HG03565 (cell line): ENCODE data around the gene STN1.
"Not testable (repeated sequence)": the region's sequence is repeated elsewhere in the genome, so short reads cannot be mapped to it uniquely, and the experiment has no call there.

ENCODE experiments used
- ATAC-seq: cut with Tn5 transposase; IDR thresholded peaks from one replicate; pipeline ENCODE4 v1.9.1; 2021; ENCODE audit warnings: mild to moderate bottlenecking, moderate library complexity; ENCODE audit not compliant: unreplicated experiment

Gene STN1

GRCh38 chr10:103847909-103848468 is 70.0 kb downstream of the STN1 start:
- ATAC-seq, result no peak

DNA sequence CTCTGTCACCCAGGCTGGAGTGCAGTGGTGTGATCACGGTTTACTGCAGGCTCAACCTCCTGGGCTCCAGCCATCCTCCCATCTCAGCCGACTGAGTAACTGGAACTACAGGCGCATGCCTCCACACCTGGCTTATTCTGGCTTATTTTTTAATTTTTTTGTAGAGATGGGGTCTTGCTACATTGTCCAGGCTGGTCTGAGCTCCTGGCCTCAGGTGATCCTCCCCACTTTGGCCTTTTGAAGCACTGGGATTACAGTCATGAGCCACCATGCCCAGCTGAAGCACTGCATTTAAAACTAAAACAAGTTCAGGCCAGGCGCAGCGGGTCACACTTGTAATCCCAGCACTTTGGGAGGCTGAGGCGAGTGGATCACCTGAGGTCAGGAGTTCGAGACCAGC is 70.6 kb downstream of the STN1 start:
- no peak for ATAC-seq

GRCh38 chr10:103845972-103846371 is 72.0 kb downstream of the STN1 start:
- no peak for ATAC-seq

GRCh38 chr10:103845346-103845745 is 72.6 kb downstream of the STN1 start:
- not testable (repeated sequence) for ATAC-seq

DNA sequence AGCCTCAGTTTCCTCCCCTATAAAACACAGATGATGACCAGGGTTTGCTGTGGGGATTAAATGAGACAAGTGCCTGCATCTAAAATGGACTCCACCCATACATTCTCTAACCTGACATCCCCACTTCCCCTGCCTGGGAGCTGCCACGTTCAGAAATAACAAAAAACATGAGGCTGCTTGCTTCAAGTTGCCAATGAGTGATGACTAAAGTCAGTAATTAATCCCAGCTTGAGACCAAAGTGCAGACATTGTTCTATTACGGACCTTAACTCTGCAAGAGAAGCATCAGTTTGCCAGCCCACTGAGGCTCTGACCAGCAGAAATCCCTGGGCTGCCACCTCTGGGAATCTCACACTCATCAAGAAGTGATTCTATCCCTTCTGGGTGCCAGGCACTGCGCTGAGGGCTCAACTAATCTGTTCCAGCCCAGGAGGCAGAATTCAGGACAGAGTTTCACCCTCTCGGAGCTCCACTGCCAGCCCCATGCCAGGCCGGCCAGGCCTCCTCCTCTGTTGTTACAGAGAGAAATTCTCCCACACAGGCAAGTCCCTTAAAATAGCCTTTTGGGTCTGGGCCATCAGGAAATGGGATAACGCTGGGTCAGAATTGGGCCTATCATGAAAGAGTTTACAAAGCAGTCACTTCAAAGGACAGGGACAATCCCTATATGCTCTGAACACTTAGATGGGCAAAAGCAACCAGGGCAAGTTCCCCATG is 74.0 kb downstream of the STN1 start:
- ATAC-seq, result no peak

GRCh38 chr10:103843045-103843444 is 74.9 kb downstream of the STN1 start:
- ATAC-seq, result no peak

GRCh38 chr10:103842605-103843004 is 75.4 kb downstream of the STN1 start:
- no peak for ATAC-seq

- no peak for ATAC-seq
These were observed 76.5 kb downstream of the STN1 start for GRCh38 chr10:103841519-103841918.

DNA sequence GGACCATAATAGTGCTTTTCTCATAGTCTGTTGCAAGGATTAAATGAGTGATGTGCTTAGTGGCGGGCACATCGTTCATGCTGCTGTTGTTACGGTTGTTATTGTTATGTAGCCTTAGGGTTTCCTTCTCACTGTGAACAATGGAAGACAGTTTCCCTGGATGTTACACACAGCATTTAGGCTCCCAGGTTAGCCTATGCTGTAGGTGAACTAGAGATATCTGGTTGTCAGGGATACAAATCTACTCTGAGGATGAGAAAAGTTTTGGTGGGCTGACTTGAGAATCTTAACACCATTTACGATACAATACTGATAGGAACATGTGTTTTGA is 77.3 kb downstream of the STN1 start:
- ATAC-seq, result no peak

DNA sequence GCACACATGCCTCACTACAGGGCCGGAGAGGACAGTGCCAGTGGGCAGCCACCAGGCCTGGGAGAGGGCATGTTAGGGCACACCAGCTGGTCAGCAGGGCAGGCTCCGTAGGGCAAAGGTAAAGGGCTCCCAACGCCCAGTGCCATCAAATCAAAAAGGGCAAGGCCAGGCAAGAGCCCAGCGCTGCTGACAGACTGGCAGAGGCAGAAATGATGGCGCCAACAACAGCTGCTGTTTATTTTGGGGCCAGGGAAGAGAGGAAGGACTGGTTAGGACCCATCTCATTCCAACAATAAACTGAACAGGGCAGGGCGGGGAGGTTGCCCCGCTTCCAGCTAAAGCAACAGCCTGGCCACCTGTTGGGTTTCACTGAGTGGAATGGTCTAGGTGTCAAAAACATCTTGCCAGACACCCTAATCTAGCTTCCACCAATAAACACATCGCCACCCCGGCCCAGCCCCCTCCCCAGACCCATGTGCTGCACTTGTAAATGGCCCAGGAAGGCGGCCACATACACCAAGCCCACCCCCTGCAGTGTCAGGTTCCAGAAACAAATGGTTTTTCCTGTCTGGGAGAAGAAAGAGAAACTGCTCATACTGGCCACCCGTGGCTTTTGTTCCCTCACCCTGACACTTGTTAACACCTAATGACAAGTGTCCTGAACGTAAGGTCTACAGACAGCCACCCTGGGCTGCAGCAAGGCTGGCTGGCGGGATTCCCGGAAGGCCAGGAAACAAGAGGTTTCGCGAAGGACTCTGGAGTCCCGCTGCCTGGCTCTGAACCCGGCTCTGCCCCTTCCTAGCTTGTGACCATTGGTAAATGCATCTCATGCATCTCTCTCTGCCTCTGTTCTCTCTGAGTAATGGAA is 77.9 kb downstream of the STN1 start:
- ATAC-seq, result no peak

DNA sequence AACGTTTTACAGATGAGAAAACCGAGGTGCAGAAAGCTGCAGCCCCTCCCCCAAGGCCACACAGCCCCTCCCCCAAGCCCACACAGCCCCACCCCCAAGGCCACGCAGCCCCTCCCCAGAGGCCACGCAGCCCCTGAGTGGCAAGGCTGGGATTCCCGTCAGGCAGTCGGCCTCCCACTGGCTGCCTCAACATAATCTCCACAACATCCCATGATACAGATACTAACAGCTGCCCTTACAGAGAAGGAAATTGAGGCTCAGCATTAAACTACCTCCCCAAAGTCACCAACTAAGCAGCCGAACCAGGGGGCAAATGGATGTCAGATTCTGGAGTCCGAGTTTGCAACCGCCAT is 78.5 kb downstream of the STN1 start:
- no peak for ATAC-seq

GRCh38 chr10:103838862-103839518 is 79.0 kb downstream of the STN1 start:
- ATAC-seq, result no peak

DNA sequence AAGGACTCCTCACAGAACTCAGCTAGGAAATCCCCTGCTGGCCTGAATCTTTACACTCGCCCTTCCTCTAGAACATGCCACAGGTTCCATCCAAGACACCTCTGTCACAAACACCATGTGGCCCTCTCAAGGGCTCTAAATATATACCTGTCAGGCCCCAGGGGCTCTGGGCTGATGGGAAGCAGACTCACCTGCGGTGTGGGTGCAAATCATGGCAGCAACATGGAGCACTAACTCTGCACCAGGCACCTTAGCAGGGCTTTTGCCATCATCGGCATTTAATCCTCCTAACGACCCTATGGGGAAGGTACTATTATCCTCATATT is 80.0 kb downstream of the STN1 start:
- ATAC-seq, result no peak

- no peak for ATAC-seq
These were observed 80.5 kb downstream of the STN1 start for GRCh38 chr10:103837370-103838069.

DNA sequence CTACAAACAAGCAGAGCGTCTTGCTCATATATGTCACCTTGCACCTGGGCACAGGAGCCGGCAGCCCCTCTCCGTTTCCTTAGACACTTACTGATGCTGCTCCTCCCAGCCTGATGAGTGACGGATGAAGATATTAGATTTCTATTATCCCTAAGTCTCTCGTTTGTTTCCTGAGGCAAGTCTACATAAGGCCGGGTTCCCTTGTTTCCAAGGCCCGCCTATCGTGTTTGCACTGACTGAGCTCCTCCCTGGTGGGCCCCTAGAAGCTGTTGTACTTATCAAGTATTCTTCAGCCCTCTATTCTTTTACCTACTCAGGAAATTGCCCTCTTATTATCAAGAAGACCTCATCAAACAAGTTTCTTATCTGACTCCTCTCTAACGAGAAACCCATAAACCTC is 81.1 kb downstream of the STN1 start:
- ATAC-seq, result no peak

DNA sequence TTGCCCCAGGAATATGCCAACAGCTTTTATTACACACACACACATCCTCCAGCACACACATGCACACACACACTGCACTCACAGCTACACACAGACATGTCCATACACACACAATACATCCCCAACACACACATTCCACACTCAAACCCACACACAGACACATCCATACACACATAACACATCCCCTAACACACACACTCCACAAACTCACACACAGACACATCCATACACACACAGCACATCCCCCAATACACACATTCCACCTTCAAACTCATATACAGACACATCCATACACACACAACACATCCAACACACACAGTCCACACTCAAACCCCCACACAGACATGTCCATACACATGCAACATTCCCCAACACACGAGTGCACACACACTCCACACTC is 81.7 kb downstream of the STN1 start:
- no peak for ATAC-seq

DNA sequence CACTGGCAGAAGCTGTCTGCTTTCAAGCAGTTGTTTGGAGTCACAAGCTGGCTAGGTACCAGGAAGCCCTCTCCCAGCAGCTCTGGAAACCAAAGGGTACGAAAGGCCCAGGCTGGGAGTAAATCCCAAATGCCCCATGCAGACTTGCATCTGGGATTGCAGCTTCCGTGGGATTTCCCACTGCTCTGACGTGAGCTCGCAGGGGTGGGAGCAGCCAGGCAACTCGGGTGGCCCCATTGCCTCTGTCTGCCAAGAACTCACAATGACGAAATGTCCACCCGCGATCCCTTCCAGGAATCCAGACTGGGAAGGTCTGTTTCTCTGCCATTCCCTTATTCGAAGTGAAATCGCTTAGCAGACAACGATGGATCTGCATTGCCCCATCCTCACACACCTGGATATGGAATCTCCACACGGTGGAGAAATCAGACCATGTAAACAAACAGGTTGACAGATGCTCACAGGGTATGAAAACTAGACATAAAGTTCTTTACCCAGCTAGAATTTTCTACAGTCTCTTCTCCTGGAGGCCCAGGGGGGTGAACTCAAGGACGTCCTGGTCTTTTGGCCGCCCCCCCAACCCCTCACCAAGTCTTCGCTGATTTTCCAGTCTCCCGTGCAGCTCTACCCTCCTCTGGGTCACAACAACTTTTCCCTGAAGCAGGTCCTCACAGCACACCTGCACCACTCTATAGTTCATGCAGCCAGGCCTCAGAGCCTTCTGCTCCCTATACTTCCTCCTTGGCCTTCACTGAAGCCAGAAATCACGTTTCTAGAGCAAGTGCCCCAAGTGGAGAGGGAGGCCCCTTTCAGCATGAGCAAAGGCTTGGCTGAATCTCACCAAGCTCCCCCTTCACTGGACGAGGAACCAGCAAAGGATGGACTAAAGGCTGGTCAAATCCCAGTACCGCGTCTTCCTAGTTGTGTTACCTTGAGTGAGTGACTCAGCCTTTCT is 82.6 kb downstream of the STN1 start:
- ATAC-seq, result no peak

DNA sequence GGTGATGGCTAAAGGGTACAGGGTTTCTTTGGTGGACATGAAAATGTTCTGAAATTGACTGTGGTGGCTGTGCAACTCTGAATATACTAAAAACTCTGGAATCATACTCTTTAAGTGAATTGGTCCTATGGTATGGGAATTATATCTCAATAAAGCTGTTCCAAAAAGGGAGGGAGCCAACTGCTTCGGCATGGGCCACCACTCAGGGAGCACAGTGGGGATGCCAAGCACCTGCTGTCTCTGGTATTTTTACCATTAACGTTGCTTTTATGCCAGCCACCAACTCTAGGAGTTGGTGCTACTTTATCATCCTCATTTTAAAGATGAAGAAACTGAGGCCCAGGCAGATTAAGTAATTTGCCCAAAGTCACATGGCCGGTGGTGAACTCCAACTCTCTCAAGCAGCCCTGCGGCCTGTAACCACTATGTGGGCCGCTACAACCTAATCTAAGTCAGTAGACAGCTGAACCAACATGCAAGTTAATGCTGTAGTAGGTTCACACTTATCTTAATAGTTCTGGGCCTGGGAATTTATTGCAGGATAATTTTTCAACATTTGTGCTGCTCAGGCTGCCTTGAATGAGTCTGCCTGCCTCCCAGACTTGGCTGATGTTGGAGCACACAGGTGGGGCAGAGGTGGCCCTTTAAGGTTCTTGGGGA is 83.4 kb downstream of the STN1 start:
- ATAC-seq, result no peak

DNA sequence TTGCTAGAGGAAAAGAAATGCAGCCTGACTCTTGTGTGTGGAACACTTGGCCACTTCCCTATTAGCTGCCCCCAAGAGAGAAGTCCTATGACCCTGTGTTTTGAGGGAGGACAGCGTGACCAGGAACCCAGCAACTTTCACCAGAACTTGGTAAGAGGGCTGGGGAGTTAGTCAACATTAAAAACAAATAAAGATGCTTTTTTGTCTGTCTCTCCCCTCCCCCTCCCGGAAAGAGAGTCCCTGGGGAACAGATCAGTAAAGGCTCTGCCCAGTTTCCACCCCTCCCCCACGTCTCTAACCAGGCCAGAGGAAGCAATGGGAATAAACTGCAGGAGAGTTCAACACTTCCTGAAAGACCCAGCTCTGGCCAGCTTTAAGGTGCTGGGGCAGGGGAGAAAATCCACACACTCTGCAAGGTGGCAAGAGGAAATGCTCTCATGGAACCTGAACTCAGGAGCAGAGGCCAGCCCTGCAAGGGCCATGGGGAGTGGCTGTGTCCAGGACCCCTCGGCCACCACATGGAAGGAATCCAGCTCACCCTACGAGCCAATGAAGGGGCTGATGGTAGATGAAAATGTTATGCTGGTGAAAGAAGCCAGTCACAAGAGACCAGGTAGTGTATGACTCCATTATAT is 84.1 kb downstream of the STN1 start:
- no peak for ATAC-seq
